Thoracic aorta (tissue), 2 donors: Measurements from ENCODE around the gene SIRT7. TPM values are rescaled to one million over a fixed set of nuclear protein-coding genes. Genes with fewer than 3 reads are reported as not detected.

Source experiments
- ATAC-seq: fragments of 150-250 bp; one replicate; pipeline ENCODE4 v1.8.0; 2017; ENCODE audit warnings: low read depth; ENCODE audit not compliant: insufficient number of reproducible peaks, low FRiP score
- DNase-seq: peaks from one replicate; pipeline ENCODE4 v3.0.0-alpha.2; 2020; ENCODE audit warnings: low spot score
- H3K27ac ChIP-seq, 2 donors: fragments of 200-600 bp; sonication (generic); 1 replicate in 1 of 2; 2 replicates in 1 of 2; pipeline ENCODE4 v1.5.1; 2016; ENCODE audit warnings: mild to moderate bottlenecking in 2 of 2, moderate library complexity in 2 of 2
- H3K27me3 ChIP-seq: fragments of 200-600 bp; sonication (generic); replicated peaks from 2 replicates; pipeline ENCODE4 v1.6.0; 2016; ENCODE audit warnings: mild to moderate bottlenecking; ENCODE audit not compliant: insufficient read depth
- H3K36me3 ChIP-seq: fragments of 200-600 bp; sonication (generic); one replicate; pipeline ENCODE4 v1.5.1; 2016
- H3K4me1 ChIP-seq, 2 donors: fragments of 200-600 bp; sonication (generic); 1 replicate in 1 of 2; 2 replicates in 1 of 2; pipeline versions ENCODE4 v1.5.1 to v1.6.0; 2016; ENCODE audit warnings: low read depth in 2 of 2, mild to moderate bottlenecking in 1 of 2; ENCODE audit not compliant: control insufficient read depth in 1 of 2
- H3K4me3 ChIP-seq: fragments of 200-600 bp; sonication (generic); 2 replicates; pipeline ENCODE4 v1.5.1; 2016; ENCODE audit warnings: mild to moderate bottlenecking
- H3K9me3 ChIP-seq: fragments of 200-600 bp; sonication (generic); 2 replicates; pipeline ENCODE4 v1.5.1; 2016
- total RNA-seq, 2 donors: library from RNA; depleted of rRNA; stranded (reverse); fragments of >200 nt; gene quantifications; one replicate each; pipeline versions ENCODE4 v1.1.0 to v1.2.3, GENCODE V29; 2016
- TF ChIP-seq, protein P1 (sequence below): fragments of 200-600 bp; sonication (generic); IDR thresholded peaks from one replicate; pipeline ENCODE4 v1.5.1; 2019; ENCODE audit warnings: antibody characterized with exemption

The SIRT7 gene
- total RNA-seq, 2 donors from 2014 or later: 15.8 to 41.3 TPM

GRCh38 chr17:81928544-81929252 lies 10.7 kb upstream of the SIRT7 start:
- TF ChIP-seq, protein P1, sequence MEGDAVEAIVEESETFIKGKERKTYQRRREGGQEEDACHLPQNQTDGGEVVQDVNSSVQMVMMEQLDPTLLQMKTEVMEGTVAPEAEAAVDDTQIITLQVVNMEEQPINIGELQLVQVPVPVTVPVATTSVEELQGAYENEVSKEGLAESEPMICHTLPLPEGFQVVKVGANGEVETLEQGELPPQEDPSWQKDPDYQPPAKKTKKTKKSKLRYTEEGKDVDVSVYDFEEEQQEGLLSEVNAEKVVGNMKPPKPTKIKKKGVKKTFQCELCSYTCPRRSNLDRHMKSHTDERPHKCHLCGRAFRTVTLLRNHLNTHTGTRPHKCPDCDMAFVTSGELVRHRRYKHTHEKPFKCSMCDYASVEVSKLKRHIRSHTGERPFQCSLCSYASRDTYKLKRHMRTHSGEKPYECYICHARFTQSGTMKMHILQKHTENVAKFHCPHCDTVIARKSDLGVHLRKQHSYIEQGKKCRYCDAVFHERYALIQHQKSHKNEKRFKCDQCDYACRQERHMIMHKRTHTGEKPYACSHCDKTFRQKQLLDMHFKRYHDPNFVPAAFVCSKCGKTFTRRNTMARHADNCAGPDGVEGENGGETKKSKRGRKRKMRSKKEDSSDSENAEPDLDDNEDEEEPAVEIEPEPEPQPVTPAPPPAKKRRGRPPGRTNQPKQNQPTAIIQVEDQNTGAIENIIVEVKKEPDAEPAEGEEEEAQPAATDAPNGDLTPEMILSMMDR: no peak
- DNase-seq (no peak), ATAC-seq (no peak)
- no peak overlapping the region for H3K27ac ChIP-seq
- no peaks in the 10 kb centered on the region for H3K9me3 ChIP-seq
- H3K4me3 ChIP-seq: peak overlapping the region; percentile 75
- H3K27me3 ChIP-seq: no peaks in the 10 kb centered on the region
- H3K36me3 ChIP-seq: no peaks in the 10 kb centered on the region
- peaks cover 24 to 35% of the 10 kb centered on the region in 2 donors for H3K4me1 ChIP-seq

GRCh38 chr17:81927653-81928543 lies 9.9 kb upstream of the SIRT7 start, which contains the start of gene MAFG:
MAFG (minus strand) TSS chr17:81927735; CDS start chr17:81923185, 4,550 bp downstream.
- H3K27ac ChIP-seq: peak within 1 kb of the TSS; percentile 81 to 82
- H3K27me3 ChIP-seq: no peaks in the 10 kb centered on the region
- H3K36me3 ChIP-seq: no peaks in the 10 kb centered on the region
- TF ChIP-seq, protein P1: peak; percentile 25
- peak within 1 kb of the TSS; percentile 82 for H3K4me3 ChIP-seq
- peaks cover 29 to 43% of the 10 kb centered on the region in 2 donors for H3K4me1 ChIP-seq
- peak; percentile 80 for DNase-seq
- H3K9me3 ChIP-seq: no peaks in the 10 kb centered on the region
- peak; percentile 78 for ATAC-seq

DNA sequence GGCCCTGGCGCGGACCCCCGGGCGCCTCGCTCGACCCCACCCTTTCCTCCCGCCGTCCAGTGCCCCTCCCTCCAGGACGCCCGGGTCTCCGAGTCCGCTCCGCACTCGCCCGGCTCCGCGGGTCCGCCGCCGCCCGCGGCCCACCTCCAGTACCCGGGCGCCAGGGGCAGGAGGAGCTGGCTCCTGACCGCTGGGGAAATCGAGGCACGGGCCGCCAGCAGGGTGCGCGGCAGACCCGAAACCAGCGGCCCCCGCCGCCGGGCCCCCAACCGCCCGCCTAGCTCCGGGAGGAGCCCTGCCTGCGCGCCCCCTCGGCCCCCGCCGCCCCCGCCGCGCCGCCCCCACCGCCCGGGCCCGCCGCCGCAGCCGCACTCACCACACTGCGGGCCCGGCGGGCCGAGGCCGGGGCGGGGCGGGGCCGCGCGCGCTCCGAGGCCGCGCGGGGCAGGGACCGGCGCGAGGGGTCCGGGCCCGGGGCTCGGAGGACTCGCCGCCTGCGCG lies 9.2 kb upstream of the SIRT7 start:
- DNase-seq (no peak), ATAC-seq (no peak)
- Histone ChIP-seq H3K27ac (peak overlapping the region; percentile 81 to 82), H3K9me3 (no peaks in the 10 kb centered on the region), H3K4me1 (peaks cover 34 to 50% of the 10 kb centered on the region in 2 donors), H3K4me3 (peak overlapping the region; percentile 82), H3K36me3 (peaks cover 5% of the 10 kb centered on the region), H3K27me3 (no peaks in the 10 kb centered on the region)
- TF ChIP-seq, protein P1: no peak

DNA sequence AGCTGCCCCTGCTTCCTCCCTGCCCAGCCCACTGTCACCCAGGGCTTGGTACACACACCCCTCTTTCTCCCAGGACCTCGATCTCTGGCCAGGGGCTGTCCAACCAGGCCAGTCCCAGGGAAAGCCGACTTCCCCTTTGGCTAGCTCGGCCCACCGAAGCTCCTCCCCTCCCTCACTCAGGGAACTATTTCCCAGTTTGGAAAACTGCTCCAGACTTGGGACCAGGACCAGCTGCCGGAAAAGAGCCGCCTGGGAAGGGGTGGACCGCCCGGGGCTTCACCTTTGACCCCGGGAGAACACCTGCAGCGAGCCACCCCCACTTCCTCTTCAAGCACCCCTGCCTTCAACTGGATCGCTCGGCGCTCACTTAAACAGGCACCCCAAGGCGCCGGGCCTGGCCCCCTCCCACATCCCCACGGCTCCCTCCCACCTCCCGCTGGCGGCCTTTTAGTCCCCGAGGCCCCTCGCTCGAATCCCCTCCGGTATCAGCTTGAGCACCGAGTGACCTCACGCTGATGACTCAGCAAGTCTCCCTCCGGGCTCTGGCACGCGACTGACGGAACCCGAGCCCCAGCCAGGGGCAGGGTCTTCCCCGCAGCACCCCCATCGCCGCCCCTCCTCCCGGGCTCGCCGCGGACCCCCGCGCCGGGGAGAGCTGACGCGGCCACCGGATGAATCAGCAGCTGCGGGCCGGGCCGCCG lies 8.6 kb upstream of the SIRT7 start:
- TF ChIP-seq, protein P1: no peak
- Histone ChIP-seq H3K4me3 (peak overlapping the region; percentile 82), H3K27ac (peak overlapping the region; percentile 81 to 82), H3K4me1 (peaks cover 38 to 55% of the 10 kb centered on the region in 2 donors), H3K9me3 (no peaks in the 10 kb centered on the region), H3K27me3 (no peaks in the 10 kb centered on the region), H3K36me3 (peaks cover 10% of the 10 kb centered on the region)
- no peak for DNase-seq
- ATAC-seq: peak; percentile 33
